Activated CD8-positive, alpha-beta memory T cell treated with anti-CD3 and anti-CD28 coated beads for 24 hours (primary cell): ENCODE results near the gene MCTP2.

Experiments used
- DNase-seq: peaks from one replicate; pipeline ENCODE4 v3.0.0-alpha.2; 2020

MCTP2 gene

GRCh38 chr15:94404733-94405283 is 173.4 kb downstream of the MCTP2 start:
- DNase-seq: no peak

DNA sequence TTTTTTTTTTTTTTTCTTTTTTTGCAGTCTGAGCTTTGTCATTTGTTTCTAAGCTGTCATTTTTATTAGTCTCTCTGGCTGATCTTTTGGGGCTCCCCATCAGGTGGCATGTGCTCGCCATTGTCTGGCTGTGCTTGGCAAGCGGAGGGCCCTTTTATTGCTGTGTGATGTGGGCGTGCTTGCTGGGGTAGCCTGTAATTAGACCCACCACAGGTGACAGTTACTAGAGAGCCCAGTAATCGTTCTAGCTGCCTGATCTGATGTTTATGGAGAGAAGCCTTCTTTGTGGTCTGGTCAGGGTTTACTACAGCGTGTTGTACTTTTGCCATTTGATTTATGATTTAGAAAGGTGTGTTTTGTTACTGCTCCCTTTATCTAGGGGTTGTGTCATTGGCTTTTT is 179.9 kb downstream of the MCTP2 start:
- DNase-seq: no peak

- no peak for DNase-seq
These were observed 180.5 kb downstream of the MCTP2 start for GRCh38 chr15:94411846-94412245.

- DNase-seq: no peak
These were observed 181.8 kb downstream of the MCTP2 start for GRCh38 chr15:94412979-94413746.

GRCh38 chr15:94414916-94415315 is 183.6 kb downstream of the MCTP2 start:
- no peak for DNase-seq

DNA sequence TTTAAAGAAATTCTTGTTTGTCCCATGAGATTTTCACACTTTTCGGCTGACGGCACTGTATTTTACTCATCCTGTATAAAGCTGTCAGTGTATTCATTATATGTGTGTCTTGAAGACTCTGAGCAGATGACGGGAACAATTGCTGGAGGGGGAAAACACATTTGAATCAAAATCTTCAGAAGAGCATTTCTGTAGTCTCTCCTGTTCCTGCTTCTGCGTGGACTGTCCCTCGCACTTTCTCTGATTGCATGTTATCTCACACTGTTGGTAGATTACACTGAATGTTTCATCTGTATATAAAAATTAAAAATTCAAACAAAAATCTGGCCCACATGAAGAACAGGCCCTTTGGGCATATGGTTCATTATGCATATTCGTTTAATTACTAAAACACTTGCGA is 184.9 kb downstream of the MCTP2 start:
- DNase-seq: no peak

DNA sequence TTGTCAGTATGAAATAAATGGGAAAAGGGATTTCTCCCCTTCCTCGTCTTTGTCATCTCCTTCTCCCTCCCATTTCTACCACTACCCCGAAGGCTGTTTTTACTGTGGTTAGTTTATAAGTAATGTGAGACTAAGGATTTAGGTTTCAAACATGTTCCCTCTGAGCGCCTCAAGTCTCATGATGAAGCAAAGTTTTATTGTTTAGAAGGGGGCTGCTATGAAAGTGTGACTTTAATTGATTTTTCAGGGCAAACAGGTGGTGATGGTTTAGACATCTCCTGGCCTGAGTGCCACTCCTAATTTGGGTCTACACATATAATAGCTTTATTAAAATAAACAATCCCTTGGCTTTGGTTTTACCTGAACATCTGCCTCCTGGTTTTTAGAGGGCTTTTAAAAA is 185.5 kb downstream of the MCTP2 start:
- no peak for DNase-seq

DNA sequence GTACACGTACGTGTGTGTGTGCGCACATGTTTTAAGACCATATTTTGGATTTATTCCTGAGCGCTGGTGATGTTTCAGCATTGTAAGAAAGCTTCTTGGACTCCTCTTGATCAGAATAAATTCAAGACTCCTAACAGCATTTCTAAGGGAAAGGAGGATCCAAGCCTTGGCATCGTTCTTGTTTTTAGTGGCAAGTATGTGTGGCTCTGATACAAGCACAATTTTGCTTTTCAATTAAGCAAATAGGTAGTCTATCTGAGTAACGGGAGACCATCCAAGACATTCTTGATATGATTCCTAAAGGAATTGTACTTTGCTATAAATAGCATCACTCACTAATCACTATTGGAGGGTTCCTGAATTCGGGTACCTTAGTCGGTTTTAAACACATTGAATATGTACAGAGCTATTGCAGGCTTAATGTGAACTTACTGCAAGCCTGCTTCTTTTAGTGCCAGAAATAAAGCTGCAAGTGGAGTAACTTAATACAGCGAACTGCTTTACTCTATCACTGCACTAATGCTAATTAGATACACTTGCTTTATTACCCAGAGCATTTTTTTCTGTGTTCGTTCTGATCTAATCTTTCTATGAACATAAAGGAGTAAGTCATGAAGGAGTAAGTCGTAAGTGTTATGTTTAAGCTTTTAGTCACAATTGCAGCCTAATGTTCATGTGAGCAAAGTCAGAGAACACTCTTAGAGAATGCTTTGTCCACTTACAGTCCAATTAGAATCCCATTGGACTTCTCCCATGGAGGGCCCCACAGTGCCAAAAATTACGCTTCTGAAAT is 186.3 kb downstream of the MCTP2 start:
- DNase-seq: no peak

- DNase-seq: no peak
These were observed 190.3 kb downstream of the MCTP2 start for GRCh38 chr15:94421706-94422105.

- no peak for DNase-seq
These were observed 200.9 kb downstream of the MCTP2 start for GRCh38 chr15:94432279-94432678.

DNA sequence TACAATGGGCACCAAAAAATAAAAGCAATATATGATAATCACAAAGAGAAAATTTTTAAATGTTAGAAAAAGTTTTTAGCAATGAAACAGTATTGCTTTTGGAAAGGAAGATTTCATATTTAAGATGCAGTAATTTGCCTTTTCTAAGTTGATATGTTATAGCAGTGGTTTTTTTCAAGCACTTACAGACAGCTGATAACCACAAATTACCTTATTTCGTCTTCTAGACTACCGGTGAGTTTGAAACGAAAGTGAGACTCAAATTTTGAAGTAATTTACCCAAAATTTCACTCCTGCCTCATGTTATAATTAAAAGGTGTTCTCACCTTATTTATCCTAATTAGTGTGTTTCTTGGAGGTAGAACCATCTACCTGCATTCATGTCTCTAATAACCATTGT is 207.8 kb downstream of the MCTP2 start:
- DNase-seq: no peak

DNA sequence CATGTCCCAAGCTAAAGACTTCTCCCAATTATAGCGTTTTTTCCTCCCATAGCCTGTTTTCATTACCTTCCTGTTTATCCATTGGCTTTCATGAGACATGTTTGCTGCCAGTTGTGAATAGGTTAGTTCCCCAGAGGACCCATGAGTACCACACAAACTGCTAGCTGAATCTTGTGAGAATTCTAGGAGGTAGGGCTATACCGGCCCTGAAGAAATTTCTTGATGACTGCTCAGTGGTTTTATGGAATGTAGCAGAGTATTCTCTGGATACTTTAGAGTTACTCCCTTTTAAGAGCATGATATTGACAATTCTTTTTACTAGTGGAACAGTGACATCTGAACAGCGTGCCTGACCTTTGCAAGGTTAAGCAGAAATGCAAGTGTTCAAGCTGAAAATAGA is 210.4 kb downstream of the MCTP2 start:
- no peak for DNase-seq

GRCh38 chr15:94442480-94442879 is 211.1 kb downstream of the MCTP2 start:
- no peak for DNase-seq

DNA sequence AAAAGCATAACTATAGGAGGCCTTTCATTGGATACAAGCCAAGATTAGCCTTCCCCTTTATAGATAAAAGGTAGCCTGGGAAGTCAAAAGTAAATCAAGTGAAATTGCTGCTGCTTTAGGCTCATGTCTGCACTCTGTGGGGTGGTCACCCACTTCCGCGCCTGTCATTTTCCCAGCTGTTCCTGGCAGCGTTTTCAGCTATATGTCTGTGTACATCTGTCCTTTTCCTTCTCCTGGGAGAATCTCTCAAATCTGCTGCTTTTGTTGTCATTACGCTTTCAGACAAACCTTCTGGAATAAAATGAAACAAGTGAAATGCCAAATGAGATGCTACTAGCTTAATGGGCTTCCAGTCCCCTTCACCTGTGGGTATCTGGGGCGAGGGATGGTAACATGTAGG is 211.8 kb downstream of the MCTP2 start:
- no peak for DNase-seq

DNA sequence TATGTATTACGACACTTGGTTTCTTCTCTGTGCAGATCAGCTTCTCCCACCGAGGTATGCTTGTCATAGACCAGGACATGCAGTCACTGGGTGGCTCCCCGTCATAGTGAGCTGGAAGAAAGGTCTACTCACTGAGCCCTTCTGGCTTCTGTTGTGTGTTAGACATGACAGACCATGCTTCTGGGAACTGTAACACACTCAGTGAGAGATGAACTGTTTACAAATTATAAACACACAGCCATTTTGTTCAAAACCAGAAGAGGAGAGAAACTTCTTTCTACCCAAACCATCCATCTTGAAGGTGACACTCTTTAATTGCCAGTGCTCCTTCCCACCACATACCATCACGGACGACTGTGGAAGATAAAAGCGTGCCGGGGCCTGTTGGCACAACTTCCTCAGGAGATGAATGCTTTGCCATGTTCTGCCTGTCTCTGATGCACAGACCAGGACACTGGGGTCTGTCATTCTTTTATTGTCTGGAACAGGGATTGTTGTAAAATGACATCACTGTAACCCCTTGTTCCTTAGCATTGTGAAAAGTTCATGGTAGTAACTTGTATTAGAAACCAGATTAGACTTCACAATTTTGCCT is 214.3 kb downstream of the MCTP2 start:
- no peak for DNase-seq

- no peak for DNase-seq
These were observed 215.1 kb downstream of the MCTP2 start for GRCh38 chr15:94446441-94446840.

- DNase-seq: no peak
These were observed 220.1 kb downstream of the MCTP2 start for GRCh38 chr15:94451466-94451865.

DNA sequence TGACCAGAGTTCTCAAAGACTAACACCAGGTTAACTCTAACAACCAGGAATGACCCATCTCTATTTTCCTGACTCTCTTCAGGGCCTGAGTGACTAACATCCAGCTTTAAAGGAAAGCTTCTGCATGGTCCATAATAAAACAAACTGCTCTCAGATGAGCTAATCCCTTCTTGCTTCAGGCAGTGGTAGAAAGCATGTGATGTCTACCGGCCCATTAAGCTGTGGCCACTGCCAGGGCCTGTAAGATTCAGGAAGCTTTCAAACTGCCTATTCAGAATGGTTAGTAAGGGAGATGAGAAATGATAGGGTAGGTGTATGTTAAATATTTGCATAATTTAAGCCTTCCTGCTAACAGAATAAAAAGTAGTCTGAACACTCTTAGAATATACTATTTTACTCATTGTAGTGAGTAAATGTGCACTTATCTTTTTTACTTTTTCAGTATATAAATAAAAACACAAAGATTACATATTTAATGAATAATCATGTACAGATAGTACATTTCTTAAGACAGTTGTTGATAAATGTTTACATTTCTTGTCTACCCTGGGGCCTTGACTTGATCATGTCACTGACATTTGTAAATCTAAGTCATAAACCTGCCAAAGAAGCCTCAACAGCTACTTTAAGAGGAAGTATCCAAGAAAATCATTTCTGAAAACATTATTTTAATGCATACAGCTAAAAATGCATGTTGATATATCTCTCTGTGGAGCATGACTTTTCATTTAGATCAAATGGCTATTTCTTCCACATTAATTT is 222.0 kb downstream of the MCTP2 start:
- no peak for DNase-seq

DNA sequence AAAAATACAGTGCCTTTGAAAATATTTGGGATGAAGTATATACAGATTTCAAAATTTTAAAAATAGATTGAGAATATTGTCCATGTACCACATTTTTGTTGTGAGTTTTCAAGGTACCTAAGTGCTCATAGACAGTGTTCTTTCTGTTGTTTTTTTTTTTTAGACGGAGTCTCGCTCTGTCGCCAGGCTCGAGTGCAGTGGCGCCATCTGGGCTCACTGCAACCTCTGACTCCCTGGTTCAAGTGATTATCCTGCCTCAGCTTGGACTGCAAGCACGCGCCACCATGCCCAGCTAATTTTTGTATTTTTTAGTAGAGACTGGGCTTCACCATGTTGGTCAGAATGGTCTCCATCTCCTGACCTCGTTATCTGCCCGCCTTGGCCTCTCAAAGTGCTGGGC is 223.9 kb downstream of the MCTP2 start:
- DNase-seq: no peak

DNA sequence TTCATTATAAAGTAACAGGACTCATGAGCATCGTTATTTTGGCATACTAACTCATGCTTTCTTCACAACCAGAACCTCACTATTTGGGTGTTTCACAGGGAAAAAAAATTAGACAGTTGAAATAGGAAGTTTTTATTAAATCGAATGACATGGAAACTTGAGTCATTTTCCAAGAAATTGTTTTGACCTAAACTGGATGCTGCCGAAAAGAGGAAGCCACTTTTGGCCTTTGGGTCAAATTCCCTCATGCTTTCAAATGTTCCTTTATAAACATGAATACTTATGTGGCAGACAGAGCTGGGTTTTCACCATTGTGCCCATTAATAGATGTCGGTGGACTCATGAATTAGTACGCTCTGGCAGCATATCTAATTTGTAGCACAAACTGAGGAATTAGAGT is 224.9 kb downstream of the MCTP2 start:
- DNase-seq: no peak

GRCh38 chr15:94457661-94458060 is 226.3 kb downstream of the MCTP2 start:
- no peak for DNase-seq

GRCh38 chr15:94460624-94461023 is 229.3 kb downstream of the MCTP2 start:
- no peak for DNase-seq

GRCh38 chr15:94467034-94467433 is 235.7 kb downstream of the MCTP2 start:
- no peak for DNase-seq
